Measurements from ENCODE around the gene MAX. TPM values are rescaled to one million over a fixed set of nuclear protein-coding genes. Genes with fewer than 3 reads are reported as not detected.

The MAX gene
- total and polyA plus RNA-seq, 8 donors: 59.9 to 96.5 (median 63.4) TPM

- DNase-seq: no peak
- TF ChIP-seq CTCF (IDR thresholded peaks at IDR 0.05): no peak
- ATAC-seq: no peak
- peaks cover 0 to 58% of the 10 kb centered on the region in 2 donors for H3K36me3 ChIP-seq
- no peaks in the 10 kb centered on the region for H3K27me3 ChIP-seq
- intact Hi-C loops (cut with DNase I): no loop called here
- peaks cover 13 to 53% of the 10 kb centered on the region in 2 donors for H3K4me1 ChIP-seq
- no peak overlapping the region for H3K27ac ChIP-seq
- H3K9me3 ChIP-seq: no peaks in the 10 kb centered on the region
- H3K4me3 ChIP-seq: no peak overlapping the region
Observed at GRCh38 chr14:65072256-65072655, 30.1 kb downstream of the MAX start.

GRCh38 chr14:65071544-65071943, 30.8 kb downstream of the MAX start:
- Histone ChIP-seq H3K27ac (no peak overlapping the region), H3K36me3 (peaks cover 0 to 56% of the 10 kb centered on the region in 2 donors), H3K4me3 (no peak overlapping the region), H3K9me3 (no peaks in the 10 kb centered on the region), H3K27me3 (no peaks in the 10 kb centered on the region), H3K4me1 (peaks cover 13 to 53% of the 10 kb centered on the region in 2 donors)
- ATAC-seq (no peak), DNase-seq (no peak)
- TF ChIP-seq CTCF (IDR thresholded peaks at IDR 0.05): no peak
- intact Hi-C loops (cut with DNase I): no loop called here

- Histone ChIP-seq H3K36me3 (peaks cover 0 to 56% of the 10 kb centered on the region in 2 donors), H3K9me3 (no peaks in the 10 kb centered on the region), H3K27me3 (no peaks in the 10 kb centered on the region), H3K27ac (no peak overlapping the region), H3K4me3 (no peak overlapping the region), H3K4me1 (peaks cover 13 to 46% of the 10 kb centered on the region in 2 donors)
- DNase-seq (peak; percentile 11 to 78 (median 57)), ATAC-seq (peak; percentile 94)
- TF ChIP-seq CTCF (IDR thresholded peaks at IDR 0.05): no peak
- intact Hi-C loops (cut with DNase I): no loop called here
Observed at GRCh38 chr14:65070471-65070976, 31.8 kb downstream of the MAX start.

GRCh38 chr14:65069874-65070413, 32.4 kb downstream of the MAX start:
- ATAC-seq (peak; percentile 4), DNase-seq (no peak)
- Histone ChIP-seq H3K27ac (no peak overlapping the region), H3K4me3 (no peak overlapping the region), H3K27me3 (no peaks in the 10 kb centered on the region), H3K4me1 (peaks cover 13 to 40% of the 10 kb centered on the region in 2 donors), H3K36me3 (peaks cover 0 to 57% of the 10 kb centered on the region in 2 donors), H3K9me3 (no peaks in the 10 kb centered on the region)
- TF ChIP-seq CTCF (IDR thresholded peaks at IDR 0.05): no peak
- intact Hi-C loops (cut with DNase I): no loop called here

GRCh38 chr14:65065719-65066118, 36.6 kb downstream of the MAX start:
- Histone ChIP-seq H3K27ac (no peak overlapping the region), H3K9me3 (no peaks in the 10 kb centered on the region), H3K27me3 (no peaks in the 10 kb centered on the region), H3K4me3 (no peak overlapping the region), H3K4me1 (peaks cover 8% of the 10 kb centered on the region in 2 donors), H3K36me3 (peaks cover 0 to 85% of the 10 kb centered on the region in 2 donors)
- peak in 1 of 4 donors; percentile 60 for DNase-seq
- TF ChIP-seq CTCF (IDR thresholded peaks at IDR 0.05): no peak
- intact Hi-C loops (cut with DNase I): no loop called here
- ATAC-seq: no peak
